Activated gamma-delta T cell treated with anti-CD3 and anti-CD28 coated beads, Interleukin-2, amount 50 U/mL, for 16 hours (primary cell): ENCODE measurements around the gene S100A6.
"Not testable (repeated sequence)": the region's sequence is repeated elsewhere in the genome, so short reads cannot be mapped to it uniquely, and the experiment has no call there.

ENCODE experiments used
- DNase-seq: peaks from one replicate; pipeline ENCODE4 v3.0.0-alpha.2; 2020; ENCODE audit warnings: low read depth

S100A6 gene

DNA sequence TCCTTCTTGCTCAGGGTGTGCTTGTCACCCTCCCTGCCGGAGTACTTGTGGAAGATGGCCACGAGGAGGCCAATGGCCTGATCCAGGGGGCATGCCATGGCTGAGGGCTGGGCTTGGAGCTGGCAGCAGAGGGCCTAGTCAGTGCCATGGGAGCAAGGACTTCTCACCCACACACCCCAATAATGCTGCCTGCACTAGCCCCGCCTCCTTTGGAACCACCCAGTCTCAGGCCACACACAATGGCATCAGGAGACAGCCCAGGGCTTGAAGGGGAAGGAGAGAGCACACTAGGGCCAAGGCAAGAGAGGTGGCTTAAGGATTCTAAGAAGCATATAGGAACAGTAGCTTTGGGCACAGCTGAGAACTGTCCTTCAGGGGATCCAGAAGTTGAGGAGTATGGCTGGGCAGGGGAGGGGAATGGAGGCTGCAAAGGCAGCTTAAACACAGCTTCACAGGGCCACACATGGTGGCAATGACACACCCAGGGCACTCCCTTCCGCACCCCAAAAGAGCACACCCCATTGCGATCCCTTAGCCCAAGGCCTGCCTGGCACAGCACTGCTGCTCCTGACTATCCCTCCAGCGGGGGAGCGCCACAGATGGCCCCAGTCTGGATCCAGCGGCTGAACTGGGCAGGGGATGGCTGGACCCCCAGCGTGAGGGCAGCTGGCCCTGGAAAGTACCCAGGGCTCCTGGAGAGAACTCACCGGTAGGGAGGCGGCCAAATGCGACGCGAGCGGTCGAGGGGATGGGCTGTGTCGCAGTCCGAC lies at the start of gene S100A6:
TSS of gene S100A6 (minus strand) at position 750 of the 770 bp plus-strand sequence. CDS start at position 98, 652 bp downstream.
- DNase-seq, result no peak

DNA sequence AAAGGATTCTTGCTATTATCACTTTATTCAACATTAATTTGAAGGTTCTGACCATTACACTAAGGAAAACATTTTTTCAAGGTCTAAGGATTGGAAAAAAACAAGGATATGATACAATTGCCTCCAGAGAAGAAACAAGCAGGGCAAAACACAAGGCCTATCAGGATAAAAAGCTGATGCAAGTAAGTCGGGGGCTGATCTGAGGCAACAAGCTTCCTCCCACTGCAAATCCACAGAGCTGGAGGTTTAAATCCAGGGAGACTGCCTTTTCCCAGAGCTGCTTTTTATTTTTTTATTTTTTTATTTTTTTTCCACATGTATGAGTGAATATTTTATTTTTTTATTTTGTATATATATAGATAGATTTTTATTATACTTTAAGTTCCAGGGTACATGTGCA lies 49.2 kb upstream of the S100A6 start:
- DNase-seq, result no peak

DNA sequence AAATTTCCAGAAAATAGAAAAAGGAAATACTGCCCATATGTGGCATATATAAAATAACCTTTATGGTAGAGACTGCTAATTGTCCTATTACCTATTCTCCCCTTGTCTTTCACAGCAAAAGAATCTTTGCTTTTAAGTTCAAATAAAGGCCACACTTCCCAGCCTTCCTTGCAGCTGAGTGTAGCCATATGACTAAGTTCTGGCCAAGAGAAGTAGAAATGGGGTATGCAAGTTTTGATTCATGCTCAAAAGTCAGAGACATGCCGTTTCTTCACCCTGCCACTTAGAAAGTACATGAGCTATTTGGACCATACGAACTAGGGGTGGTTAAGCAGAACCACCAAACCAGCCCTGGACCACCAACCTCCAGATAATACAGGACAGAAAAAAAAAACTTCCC lies 48.2 kb upstream of the S100A6 start:
- no peak for DNase-seq

DNA sequence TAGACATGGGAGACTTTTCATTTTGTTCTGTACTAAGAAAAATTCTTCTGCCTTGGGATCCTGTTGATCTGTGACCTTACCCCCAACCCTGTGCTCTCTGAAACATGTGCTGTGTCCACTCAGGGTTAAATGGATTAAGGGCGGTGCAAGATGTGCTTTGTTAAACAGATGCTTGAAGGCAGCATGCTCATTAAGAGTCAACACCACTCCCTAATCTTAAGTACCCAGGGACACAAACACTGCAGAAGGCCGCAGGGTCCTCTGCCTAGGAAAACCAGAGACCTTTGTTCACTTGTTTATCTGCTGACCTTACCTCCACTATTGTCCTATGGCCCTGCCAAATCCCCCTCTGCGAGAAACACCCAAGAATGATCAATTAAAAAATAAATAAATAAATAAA lies 47.7 kb upstream of the S100A6 start:
- not testable (repeated sequence) for DNase-seq

DNA sequence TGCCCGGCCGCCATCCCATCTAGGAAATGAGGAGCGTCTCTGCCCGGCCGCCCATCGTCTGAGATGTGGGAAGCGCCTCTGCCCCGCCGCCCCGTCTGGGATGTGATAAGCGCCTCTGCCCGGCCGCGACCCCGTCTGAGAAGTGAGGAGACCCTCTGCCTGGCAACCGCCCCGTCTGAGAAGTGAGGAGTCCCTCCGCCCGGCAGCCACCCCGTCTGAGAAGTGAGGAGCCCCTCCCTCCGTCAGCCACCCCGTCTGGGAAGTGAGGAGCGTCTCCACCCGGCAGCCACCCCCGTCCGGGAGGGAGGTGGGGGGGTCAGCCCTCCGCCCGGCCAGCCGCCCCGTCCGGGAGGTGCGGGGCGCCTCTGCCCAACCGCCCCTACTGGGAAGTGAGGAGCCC lies 47.0 kb upstream of the S100A6 start:
- not testable (repeated sequence) for DNase-seq

DNA sequence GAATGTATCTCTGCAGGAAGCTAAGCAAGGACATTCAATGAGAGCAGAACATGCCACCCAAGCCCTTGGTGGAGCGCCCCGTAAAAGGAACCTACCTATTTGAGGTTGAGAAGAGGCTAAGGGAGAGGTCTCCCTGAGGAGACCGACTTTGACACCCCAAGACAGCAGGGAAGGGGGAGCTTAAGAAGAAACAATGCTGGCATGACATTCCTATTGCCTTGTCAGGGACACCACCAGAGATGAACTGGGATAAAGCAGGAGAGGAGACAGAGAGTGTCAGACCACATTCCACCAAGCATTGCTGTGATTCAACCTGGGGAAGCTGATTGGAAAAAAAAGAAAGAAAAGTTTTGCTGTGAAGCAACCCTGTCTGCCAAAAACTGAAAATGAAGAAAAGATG lies 43.1 kb upstream of the S100A6 start:
- DNase-seq, result no peak

DNA sequence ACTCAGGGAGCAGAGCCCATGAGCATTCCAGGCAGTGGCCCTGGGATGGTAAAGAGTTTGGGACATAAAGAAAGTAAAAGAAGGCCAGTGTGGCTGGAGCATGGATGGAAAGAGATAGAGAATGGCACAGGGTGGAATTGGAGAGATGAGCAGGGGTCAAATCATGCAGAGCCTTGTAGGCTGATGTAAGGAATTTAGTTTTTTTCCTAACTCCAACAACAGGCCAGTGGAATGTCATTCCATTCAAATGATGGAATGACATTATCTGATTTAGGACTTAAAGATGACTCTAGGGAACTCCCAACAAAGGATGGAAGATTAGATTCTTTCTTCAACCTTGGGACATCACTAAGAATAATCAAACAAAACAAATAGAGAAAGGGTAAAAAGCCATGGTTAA lies 42.7 kb upstream of the S100A6 start:
- DNase-seq, result no peak

DNA sequence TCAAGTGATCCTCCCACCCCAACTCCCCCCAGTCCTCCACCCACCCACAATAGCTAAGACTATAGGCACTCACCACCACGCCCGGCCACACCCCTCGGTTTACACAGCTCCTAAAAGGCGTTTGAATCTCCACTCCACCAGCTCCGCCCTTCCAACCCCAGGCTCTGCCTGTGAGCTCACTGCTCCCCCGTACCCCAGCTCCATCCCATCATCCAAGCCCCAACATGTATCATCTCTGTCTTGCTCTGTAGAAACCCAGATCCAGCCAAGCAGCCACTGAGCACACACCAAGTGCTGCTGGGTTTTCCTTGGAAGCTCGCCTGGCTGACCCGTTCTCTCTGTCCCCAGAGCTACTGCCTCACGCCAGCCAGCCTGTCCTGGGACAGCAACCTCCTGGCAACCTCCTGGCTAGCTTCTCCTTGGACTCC lies 41.8 kb upstream of the S100A6 start:
- no peak for DNase-seq

DNA sequence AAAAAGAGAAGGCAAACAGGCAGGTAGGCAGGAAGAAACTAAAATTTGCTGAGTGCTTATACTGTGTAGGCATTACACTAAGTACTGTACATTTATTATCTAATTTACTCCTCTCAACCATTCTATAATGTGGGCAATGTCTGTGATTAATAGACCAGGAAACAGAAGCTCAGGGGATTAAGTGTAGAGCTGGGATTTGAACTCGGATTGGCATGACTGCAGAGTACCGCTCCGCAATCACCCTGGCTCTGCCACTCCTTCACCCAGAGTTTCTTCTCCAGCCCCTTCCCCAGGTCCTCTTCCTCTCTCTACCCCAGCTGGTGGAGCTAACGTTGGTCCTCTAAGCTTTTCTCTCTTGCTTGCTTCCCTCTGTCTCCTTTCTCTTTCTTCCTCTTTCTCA lies 41.3 kb upstream of the S100A6 start:
- DNase-seq, result no peak

DNA sequence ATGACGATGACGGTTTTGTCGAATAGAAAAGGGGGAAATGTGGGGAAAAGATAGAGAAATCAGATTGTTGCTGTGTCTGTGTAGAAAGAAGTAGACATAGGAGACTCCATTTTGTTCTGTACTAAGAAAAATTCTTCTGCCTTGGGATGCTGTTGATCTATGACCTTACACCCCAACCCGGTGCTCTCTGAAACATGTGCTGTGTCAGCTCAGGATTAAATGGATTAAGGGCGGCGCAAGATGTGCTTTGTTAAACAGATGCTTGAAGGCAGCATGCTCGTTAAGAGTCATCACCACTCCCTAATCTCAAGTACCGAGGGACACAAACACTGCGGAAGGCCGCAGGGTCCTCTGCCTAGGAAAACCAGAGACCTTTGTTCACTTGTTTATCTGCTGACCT lies 39.7 kb upstream of the S100A6 start:
- not testable (repeated sequence) for DNase-seq

DNA sequence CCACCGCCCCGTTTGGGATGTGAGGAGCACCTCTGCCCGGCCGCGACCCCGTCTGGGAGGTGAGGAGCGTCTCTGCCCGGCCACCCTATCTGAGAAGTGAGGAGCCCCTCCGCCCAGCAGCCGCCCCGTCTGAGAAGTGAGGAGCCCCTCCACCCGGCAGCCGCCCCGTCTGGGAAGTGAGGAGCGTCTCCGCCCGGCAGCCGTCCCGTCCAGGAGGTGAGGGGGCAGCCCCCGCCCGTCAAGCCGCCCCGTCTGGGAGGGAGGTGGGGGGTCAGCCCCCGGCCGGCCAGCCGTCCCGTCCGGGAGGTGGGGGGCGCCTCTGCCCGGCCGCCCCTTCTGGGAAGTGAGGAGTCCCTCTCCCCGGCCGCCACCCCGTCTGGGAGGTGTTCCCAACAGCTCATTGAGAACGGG lies 39.3 kb upstream of the S100A6 start:
- DNase-seq, result not testable (repeated sequence)

DNA sequence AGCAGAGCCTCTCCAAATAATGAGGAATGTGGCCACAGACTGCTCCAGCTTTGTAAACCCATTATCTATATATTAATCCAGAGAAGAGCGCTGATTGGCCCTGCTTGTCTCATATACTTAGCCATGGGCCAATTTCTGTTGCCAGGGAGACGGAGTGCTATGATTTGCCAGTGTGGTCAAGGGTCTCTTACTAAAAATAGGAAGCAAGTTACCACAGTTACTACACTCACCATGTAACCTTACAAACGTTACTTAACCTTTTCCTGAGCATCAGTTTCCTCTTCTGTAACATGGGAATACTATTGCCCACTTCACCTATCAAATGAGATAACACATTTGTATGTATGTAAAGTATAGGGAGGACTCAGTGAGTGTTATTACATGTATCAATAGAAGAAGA lies 37.6 kb upstream of the S100A6 start:
- no peak for DNase-seq

DNA sequence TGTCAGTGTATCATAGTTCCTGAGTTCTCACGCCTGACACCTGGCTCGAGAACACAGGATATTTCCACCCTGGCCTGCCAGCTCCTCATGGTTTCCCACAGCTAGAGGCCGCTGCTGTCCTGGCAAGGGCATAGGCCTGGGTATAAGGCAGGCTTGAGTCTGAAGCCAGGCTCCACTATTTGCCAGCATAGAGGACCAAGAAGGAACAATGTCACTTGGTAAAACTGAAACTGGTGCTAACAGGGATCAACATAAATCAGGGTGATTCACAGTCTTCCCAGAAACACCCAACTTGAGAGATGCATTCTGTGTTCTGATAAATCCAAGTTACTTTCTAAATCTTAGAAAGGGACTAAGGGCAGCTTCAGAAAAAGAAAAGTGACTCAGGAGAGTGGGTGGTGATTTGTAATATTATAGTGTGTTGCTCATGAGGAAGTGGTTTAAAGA lies 36.8 kb upstream of the S100A6 start:
- DNase-seq, result no peak

DNA sequence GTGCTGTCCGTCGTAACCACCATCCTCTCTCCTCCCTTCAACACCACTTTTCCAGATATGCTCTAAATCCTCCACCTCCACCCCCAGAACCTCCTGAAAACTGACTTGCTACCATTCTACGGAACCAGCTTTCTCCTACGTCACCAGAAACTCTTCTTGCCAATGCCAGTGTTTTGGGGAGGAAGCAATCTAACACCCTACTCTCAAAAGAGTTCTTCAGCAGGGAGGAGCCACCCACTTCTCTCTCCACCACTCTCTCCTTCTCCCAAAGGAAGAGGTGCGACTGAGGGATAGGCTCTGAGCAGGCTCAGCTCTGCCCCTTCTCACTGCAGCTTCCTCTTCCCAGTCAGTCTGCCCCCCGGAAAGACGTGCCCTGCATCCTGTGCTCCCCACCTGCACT lies 35.9 kb upstream of the S100A6 start:
- no peak for DNase-seq

DNA sequence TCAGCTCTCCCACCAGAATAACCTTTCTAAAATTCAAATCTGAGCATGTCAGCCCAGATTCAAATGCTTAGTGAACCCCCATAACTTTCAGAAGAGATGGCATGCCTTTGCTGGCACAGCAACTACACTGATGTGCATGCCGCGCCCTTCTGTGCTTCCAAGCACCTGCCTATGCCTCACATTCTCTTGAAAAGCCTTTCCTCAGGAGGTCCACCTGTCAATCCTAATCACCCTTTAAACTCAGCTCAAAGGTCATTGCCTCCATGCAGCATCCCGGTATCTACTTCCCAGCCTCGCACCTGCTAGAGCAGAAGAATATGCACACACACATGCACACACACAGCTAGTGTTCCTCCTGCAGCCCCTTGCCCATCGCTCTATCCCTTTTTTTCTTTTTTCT lies 35.1 kb upstream of the S100A6 start:
- no peak for DNase-seq

DNA sequence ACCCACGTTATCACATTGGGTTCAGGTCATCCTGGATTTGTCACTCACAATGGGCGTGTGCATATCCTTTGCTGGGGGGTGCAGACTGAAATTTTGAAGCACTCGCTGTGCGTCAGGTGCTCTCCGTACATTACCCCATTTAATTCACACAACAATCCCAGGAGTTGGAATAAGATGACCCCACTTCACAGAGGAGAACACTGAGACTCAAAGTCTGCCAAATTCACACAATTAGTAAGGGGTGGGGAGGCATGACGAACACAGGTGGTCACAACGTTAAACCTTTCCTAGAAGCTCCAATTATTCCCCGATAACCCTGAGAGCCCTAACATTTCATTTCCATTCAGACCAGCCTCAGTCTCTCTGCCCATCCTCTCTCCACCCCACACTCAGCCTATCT lies 33.7 kb upstream of the S100A6 start:
- DNase-seq, result no peak

DNA sequence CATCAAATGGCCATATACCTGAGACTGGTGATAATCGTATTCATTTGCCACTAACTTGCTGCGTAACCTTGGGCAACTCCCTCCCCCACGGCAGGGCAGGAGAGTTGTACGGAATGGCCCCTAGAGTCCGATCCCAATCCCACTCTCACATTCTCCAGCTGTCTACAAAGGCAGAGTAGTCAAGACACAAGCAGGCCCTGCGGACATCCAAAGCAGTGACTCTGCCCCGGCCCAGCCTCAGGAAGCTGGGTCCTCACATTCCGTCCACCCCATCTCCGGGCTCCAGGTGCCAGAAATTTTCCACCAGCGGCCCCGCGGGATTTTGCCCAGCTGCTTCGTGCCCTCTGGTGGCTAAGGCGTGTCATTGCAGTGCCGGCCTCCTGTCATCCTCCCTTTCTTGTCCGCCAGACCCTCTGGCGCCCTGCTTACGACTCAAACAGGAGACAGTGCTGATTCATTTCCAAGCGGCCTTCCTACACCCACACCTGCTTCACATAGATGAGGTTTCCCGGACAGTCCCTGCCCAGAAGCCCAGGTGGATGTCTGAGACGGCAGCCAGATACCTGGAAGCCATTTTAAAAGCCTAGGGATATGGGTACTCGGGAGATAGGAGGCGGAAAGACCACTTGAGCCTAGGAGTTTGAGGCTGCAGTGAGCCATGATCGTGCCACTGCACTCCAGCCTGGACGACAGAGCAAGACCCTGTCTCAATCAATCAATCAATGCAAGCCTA lies 32.7 kb upstream of the S100A6 start:
- DNase-seq, result peak; percentile 64

DNA sequence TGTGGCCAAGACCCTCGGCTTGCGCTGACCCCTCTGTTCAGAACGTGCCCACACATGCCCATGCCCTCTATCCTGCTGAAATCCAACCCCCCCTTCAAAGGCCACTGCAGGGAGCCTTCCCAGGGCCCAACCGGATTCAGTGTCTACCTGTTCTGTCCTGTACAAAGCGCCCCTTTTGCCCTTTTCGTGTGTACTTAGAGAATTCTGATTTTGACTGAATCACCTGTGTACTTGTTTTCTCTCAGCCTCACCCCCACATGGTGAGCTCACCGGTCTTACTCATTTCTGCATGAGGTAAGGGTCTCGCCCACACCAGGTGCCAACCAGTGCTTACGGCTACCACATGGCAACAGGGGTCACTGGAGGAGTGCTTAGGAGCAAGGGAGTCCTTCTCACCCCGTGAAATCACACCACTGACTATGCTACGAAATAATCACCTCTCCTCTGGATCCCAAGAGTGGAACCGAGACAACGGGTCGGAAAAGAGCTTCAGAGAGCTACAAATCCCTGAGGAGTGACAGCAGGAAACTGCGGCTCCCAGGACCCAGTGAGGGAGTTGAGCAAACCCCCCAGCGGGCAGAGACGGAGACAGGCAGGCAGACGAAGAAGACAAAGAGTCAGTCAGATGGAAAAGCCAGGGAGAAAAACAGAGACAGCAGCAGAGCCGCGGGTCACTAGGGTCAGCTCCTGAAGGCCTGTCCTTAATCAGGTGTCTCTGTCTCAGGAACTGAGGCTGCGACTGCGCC lies 32.0 kb upstream of the S100A6 start:
- DNase-seq, result no peak

DNA sequence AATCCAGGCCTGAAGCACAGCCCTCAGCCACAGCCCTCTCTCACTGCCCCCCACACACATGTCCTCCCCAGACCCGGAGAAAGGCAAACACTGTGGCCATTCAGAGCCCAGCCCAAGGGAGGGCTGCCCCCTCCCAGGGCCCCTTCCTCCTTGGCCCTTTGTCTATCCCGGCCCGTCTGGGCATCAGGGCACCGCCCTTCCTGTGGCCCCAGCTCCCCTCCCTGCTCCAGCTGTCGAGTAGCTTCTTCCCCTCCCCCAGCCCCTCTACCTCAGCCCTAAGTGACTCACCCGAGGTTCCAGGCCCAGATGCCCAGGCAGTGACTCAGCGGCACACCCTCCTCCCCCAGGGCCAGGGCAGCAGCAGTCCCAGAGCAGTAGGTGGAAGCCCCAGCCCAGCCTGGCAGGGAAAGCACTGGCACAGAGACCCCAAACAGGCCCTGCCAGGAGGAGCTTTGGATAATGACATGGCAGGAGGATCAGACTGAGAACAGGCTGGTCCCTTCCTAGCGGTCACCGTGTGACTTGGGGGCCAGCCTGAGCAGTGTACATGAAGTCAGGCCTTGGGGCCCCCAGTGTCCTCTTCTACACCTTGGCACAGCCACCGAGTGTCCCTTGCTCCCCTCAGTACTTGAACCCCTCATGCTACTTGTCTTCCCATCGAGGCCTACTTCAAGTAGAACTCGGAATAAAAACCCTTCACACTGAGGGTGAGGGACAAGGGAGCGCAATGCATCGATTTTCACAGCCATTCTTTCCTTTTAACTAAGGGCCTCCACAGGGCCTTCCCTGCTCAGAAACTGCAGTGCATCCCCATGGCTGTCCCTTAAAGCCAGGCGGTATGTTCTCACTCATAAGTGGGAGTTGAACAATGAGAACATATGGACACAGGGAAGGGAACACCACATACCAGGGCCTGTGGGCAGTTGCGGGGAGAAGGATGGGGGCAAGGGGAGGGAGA lies 30.9 kb upstream of the S100A6 start:
- DNase-seq, result peak; percentile 80

DNA sequence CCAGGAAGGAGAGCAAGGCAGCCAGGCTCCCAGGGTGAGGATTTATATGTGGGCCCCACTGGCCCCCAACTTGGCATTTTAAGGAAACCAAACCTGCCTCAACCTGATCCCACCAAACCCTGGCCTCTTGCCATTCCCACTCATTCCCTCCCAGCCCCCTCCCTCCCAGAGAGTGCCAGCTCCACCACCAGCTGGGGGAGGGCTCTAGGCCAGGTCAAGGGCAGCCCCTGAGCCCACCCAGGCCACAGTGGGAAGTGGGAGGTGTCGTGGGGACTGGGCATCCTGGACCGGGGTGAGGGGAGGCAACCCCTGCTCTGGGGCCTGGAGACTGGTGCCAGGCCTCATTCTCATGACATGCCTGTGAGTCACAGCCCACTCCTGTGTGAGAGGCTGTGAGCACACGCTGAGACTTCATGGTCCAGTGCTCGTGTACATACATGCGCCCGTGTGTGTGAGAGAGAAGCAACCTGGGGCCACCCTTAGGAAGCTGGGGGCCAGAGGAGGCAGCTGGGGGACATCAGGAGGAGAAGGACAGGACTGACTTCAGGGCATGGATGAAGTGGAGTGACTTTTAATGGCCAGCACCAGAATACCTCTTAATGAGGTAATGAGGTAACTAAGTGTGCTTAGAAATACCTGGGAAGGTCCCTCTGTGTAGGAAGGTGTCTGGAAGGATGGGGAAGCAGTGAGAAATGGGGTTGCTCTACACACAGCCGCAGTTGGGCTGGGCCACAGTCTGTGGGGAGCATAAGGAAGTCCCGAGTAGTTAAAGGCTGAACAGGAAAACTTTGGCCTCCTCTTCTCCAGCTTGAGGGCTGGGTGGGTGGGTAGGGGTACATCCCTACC lies 30.0 kb upstream of the S100A6 start, which contains the start of gene S100A2:
TSS of gene S100A2 (minus strand) at position 316 of the 846 bp plus-strand sequence. CDS start 1,967 bp downstream, outside the sequence.
- DNase-seq, result peak; percentile 21
